NB4 (cell line): ENCODE measurements around the gene FANK1.

Experiments used
- CTCF ChIP-seq: IDR thresholded peaks from one replicate; pipeline ENCODE4 v1.5.1; 2012; ENCODE audit warnings: low read depth, low read length
- MYC ChIP-seq: IDR thresholded peaks from 2 replicates; pipeline ENCODE4 v1.6.1; 2011; ENCODE audit warnings: low read depth, low read length
- POLR2A ChIP-seq: IDR thresholded peaks from 2 replicates; pipeline ENCODE4 v1.6.1; 2011; ENCODE audit warnings: mild to moderate bottlenecking; ENCODE audit not compliant: insufficient read length; ENCODE audit errors: extremely low read depth
- TF ChIP-seq, protein P1 (sequence below): IDR thresholded peaks from 2 replicates; pipeline ENCODE4 v1.6.1; 2011; ENCODE audit warnings: low read depth, low read length

GRCh38 chr10:125984865-125985495, 88.6 kb downstream of the FANK1 start:
- TF ChIP-seq POLR2A (no peak), CTCF (no peak), MYC (no peak)
- TF ChIP-seq, protein P1, sequence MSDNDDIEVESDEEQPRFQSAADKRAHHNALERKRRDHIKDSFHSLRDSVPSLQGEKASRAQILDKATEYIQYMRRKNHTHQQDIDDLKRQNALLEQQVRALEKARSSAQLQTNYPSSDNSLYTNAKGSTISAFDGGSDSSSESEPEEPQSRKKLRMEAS = no peak
